LoVo (cell line): Measurements from ENCODE around the gene ITGB1BP1.
A peak's percentile ranks its signal among the peaks of the same experiment; 100 is the strongest.

ENCODE experiments used
- DNase-seq: peaks from one replicate; pipeline ENCODE4 v3.0.0-alpha.2; 2016; ENCODE audit warnings: low spot score

ITGB1BP1 gene

GRCh38 chr2:9424447-9425164, 1.3 kb upstream of the ITGB1BP1 start:
- DNase-seq: no peak

- DNase-seq: no peak
Measured at GRCh38 chr2:9423922-9424272, 569 bp upstream of the ITGB1BP1 start.

GRCh38 chr2:9422321-9423099, 818 bp downstream of the ITGB1BP1 start:
- DNase-seq: peak; percentile 26

GRCh38 chr2:9420495-9420894, 2.8 kb downstream of the ITGB1BP1 start:
- DNase-seq: no peak

- no peak for DNase-seq
Measured at GRCh38 chr2:9419541-9419940, 3.8 kb downstream of the ITGB1BP1 start.

GRCh38 chr2:9418746-9419145, 4.6 kb downstream of the ITGB1BP1 start:
- no peak for DNase-seq

- DNase-seq: no peak
Measured at GRCh38 chr2:9417725-9418124, 5.6 kb downstream of the ITGB1BP1 start.

GRCh38 chr2:9416962-9417316, 6.4 kb downstream of the ITGB1BP1 start:
- DNase-seq: no peak

GRCh38 chr2:9416267-9416961, 6.9 kb downstream of the ITGB1BP1 start:
- no peak for DNase-seq

- DNase-seq: no peak
Measured at GRCh38 chr2:9415516-9416169, 7.7 kb downstream of the ITGB1BP1 start.

GRCh38 chr2:9412781-9413180, 10.5 kb downstream of the ITGB1BP1 start:
- DNase-seq: no peak

GRCh38 chr2:9410108-9410507, 13.2 kb downstream of the ITGB1BP1 start:
- no peak for DNase-seq

GRCh38 chr2:9408641-9409151, 14.6 kb downstream of the ITGB1BP1 start:
- DNase-seq: no peak

GRCh38 chr2:9407363-9407811, 15.9 kb downstream of the ITGB1BP1 start:
- no peak for DNase-seq

GRCh38 chr2:9406529-9407362, 16.6 kb downstream of the ITGB1BP1 start:
- no peak for DNase-seq

- DNase-seq: no peak
Measured at GRCh38 chr2:9405636-9406035, 17.7 kb downstream of the ITGB1BP1 start.

GRCh38 chr2:9404451-9404850, 18.9 kb downstream of the ITGB1BP1 start:
- DNase-seq: no peak

GRCh38 chr2:9403924-9404323, 19.4 kb downstream of the ITGB1BP1 start:
- no peak for DNase-seq

- no peak for DNase-seq
Measured at GRCh38 chr2:9401646-9402371, 21.5 kb downstream of the ITGB1BP1 start.

- no peak for DNase-seq
Measured at GRCh38 chr2:9401059-9401547, 22.2 kb downstream of the ITGB1BP1 start.
